Stimulated activated CD8-positive, alpha-beta memory T cell treated with anti-CD3 and anti-CD28 coated beads, Interleukin-12 subunit alpha, Interleukin-12 subunit beta, amount 100 ng/mL, for 4 hours (primary cell): Measurements from ENCODE around the gene PCNX1.
"Not testable (repeated sequence)": the region's sequence is repeated elsewhere in the genome, so short reads cannot be mapped to it uniquely, and the experiment has no call there.

Source experiments
- DNase-seq: peaks from one replicate; pipeline ENCODE4 v3.0.0-alpha.2; 2020; ENCODE audit warnings: low read depth

PCNX1 gene

GRCh38 chr14:70962935-70963334 is 55.7 kb downstream of the PCNX1 start:
- DNase-seq, result no peak

DNA sequence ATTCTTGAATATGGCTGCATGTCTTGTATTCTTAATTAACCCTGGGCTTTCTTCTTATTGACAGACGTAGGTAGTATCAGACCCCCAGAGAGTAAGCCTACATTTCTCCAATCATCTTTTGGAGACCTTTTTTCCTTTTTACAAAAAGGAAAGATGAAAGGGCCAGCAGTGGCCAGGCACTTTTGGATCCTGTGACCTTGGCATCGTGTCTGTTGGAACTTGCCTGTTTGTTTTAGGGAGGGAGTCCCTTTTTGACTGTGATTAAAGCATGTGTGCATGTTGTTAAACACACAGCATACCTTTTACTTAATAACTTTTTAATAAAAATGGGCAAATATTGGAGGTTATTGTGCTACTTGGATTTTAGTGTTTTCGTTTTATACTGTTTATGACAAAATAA is 57.2 kb downstream of the PCNX1 start:
- no peak for DNase-seq

DNA sequence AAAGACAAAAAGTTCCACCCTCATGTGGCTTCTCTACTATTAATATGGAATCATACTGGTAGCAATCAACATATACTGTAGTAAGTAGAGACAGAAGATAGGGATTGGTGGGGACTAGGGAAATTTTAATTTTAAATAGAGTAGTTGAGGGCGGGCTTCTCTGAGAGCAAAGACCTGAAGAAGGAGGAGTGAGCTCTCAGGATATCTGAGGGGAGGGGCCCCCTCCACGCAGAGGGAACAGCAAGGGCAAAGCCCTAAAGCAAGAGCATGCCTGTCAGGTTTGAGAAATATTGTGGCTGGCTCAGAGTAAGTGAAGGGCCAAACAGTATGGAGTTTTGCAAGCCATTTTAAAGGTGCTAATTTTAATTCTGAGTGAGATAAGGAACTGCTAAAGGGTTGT is 64.3 kb downstream of the PCNX1 start:
- no peak for DNase-seq

GRCh38 chr14:70972107-70972976 is 65.1 kb downstream of the PCNX1 start:
- DNase-seq, result peak; percentile 53

- DNase-seq, result no peak
These were observed 69.3 kb downstream of the PCNX1 start for GRCh38 chr14:70976591-70976990.

DNA sequence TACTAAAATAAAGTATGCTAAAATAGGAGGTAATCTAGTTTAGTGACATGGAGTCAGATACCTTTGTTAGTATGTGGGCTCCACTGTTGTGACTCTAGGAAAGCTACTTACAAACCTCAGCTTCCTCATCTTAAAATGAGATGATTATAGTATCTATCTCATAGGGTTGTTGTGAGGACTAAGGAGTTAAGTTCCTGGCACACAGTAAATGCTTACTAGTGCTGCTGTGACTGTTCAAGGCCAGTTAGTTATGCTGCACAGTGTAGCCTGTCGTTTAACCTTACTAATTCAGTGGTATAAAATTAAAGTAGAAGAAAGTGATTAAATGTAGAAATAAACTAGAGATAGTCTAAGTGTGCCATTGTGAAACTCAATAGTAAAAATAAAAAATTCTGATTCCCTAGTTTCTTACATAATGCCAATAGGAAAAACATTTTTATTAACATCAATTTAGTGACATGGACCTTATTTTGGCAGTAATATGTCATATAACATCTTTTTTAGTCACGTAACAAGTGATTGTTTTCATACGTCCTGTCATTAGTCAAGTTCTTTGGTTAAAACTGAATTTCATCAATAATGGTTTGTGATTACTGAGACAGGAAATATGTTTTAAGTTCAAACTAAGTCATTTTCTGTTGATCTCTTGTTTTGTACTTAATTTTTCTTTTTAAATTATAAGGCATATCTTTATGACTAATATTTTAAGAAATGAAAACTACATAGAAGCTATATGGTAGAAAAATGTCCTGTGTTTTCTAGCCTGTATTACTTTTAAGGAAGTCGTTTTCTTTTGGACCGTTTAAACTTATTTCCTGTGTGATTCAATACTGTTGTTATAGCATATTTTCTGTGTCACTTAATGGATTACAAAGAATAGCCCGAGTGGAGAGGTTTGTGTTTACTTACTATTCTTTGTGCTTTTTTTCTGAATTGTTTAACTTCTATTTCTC is 74.0 kb downstream of the PCNX1 start:
- DNase-seq, result no peak

DNA sequence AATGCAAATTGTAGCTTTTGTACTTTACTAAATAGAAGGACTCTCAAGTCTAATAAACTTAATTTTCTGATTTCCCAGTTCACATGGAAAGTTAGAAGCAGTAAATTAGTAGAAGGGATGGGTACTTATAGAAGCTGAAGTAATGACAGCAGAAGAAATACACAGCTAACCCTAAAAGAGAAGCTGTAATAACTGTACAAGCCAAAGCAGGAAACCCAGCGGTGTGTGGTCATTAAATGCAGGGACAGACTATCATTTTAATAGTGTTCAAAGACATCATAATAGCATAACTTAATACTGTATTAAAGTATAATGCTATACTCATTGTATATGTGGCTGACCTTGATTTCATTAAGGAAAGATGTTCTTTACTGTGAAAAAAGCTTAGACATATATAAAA is 74.9 kb downstream of the PCNX1 start:
- no peak for DNase-seq

GRCh38 chr14:70987041-70987440 is 79.8 kb downstream of the PCNX1 start:
- no peak for DNase-seq

GRCh38 chr14:70988452-70988851 is 81.2 kb downstream of the PCNX1 start:
- DNase-seq, result no peak

DNA sequence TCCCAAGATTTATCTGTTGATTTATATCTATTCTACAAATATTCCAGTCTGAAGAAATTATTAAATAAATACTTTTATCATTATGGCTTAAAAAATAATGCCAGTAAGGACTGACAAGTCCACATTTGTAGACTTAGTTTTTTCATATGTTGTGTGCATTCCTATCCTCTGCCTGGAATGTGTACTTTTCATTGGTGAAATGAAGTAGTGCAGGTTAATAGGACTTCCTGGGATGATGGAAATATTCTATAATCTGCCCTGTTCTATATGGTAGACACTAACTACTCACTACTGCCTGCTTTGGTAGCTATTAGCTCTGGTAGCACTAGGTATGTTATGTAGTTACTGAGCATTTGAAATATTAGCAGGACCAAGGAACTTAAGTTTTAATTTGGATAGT is 86.7 kb downstream of the PCNX1 start:
- no peak for DNase-seq

DNA sequence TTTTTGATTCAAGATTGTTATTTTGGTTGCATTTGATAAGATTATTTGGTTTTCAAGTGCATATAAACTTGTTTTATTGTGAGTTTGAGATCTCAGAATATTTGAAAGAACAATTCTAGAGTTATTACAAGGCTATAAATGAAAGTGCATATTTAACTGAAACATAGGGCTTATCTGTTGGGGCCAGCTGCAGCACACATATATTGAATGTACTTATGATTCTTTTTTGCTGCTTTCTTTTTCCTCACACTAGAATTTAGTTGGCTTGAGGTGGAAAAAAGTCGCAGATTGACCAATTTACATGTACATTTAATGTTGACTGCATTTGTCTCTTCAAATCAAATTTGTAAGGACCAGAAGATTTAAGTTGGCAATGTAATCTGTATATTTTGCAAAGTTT is 88.0 kb downstream of the PCNX1 start:
- DNase-seq, result no peak

- no peak for DNase-seq
These were observed 88.4 kb downstream of the PCNX1 start for GRCh38 chr14:70995671-70996070.

GRCh38 chr14:70999117-70999516 is 91.9 kb downstream of the PCNX1 start:
- DNase-seq, result no peak

GRCh38 chr14:71000091-71000490 is 92.8 kb downstream of the PCNX1 start:
- DNase-seq, result no peak

DNA sequence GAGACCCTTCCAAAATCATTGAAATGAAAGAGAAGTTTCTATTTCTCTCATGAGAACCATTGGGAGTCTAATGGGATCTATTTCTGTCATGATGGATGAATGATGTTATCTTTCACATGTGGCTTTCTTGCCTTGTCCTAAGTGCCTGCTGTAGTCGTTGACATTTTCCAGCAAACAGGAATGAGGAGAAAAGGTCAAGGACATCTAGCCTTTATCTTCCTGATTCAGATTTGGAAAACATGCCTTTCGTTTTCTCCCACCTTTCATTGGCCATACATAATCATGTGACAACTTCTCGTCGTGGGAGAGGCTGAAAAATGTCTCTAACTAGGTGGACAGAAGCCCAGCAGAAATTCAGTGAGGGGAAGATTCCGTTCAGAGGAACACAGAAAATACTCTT is 94.5 kb downstream of the PCNX1 start:
- DNase-seq, result no peak

DNA sequence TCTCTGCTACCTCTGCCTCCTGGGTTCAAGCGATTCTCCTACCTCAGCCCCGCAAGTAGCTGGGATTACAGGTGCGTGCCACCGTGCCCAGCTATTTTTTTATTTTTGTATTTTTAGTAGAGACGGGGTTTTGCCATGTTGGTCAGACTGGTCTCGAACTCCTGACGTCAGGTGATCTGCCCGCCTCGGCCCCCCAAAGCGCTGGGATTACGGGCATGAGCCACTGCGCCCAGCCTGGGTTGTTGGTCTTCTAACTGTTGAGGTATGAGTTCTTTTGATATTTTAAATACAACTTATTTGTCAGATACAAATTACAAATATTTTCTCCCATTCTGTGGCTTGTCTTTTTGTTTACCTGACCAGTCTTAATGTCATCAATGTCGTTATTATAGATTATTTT is 95.9 kb downstream of the PCNX1 start:
- no peak for DNase-seq

DNA sequence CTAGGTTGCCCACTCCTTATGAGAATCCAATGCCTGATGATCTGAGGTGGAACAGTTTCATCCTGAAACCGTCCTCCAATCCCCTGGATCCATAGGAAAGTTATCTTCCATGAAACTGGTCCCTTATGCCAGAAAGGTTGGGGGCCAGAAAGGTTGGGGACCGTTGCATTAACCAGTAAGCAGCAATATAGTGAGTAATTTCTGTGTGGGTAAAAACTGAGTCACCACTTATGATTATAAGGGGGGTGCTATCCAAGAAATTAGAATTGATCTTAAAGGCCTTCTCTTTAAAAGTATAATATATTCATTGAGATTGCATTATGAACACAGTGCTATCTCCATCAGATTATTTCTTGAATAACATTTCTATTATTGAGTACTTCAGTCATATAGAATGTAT is 97.2 kb downstream of the PCNX1 start:
- no peak for DNase-seq

DNA sequence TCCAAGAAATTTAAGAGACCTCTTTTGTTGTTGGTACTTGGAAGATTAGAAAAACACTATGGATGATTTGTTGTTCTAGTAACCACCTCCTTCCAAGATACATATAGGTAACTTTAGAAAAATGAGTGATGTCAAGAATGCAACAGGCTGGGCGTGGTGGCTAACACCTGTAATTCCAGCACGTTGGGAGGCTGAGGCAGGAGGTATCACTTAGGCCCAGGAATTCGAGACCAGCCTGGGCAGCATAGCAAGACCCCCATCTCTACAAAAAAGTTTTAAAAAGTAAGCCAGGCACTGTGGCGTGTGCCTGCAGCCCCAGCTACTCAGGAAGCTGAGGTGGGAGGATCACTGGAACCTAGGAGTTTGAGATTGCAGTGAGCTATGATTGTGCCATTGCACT is 97.8 kb downstream of the PCNX1 start:
- DNase-seq, result no peak

DNA sequence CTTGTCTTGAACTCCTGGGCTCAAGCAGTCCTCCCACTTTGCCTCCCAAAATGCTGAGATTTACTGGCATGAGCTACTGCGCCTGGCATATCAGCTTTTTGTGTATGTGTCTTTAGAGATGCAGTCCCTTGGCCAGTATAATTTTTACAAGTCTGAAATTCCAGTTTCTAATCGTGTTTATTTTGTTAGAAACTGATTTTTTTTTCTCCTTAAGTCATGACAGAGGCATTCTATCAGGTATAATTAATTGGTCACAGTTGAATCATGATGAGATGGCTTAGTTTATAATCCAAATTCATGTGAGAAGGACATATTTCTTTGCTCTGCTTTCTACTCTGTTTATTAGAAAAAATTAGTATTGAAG is 98.9 kb downstream of the PCNX1 start:
- no peak for DNase-seq

DNA sequence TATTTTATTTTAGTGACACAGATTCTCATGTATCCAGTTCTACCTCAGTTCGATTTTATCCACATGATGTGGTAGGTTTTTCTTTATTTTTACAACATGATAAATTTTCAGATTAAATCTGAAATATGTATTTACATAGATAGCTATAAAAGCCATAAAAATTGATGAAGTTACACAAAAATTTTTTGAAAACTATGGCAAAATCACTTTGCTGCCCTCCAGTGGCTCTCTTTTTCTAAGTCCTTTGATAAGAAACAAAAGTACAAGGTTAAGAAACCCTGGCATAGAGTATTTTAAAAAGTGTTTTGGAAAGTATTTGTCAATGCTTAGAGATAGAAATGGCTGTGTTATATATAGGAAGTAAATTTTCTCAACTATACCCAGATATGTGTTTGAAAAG is 104.2 kb downstream of the PCNX1 start:
- no peak for DNase-seq

- no peak for DNase-seq
These were observed 105.6 kb downstream of the PCNX1 start for GRCh38 chr14:71012888-71013287.

DNA sequence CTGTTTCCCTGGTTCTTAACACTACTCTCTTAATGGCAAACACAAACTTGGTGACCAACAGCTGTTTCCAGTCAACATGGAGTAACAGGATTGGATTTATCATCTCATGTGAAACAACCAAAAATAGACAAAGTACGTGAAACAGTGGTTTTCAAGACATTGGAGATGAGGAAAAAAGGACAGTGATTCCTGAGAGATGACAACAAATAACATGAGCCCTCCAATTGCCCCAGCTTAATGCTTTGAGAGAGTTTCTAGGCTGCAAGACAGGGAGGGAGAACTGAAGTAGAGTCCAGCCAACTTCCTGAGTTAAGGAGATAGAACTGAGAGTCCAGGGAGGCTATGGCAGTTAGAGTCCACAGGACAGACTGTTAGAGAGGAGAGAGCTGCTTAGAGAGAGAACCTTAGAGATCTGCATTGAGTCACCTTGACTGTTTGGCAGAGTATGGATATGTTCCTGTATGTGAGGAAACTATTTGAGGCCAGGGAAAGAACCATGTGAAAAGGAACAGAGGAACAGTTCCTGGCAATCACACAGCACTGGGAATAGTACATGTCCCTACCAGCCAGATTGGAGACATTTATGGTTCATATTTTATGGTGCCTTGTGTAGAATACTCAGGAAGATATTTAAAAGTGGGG is 106.4 kb downstream of the PCNX1 start:
- DNase-seq, result no peak

DNA sequence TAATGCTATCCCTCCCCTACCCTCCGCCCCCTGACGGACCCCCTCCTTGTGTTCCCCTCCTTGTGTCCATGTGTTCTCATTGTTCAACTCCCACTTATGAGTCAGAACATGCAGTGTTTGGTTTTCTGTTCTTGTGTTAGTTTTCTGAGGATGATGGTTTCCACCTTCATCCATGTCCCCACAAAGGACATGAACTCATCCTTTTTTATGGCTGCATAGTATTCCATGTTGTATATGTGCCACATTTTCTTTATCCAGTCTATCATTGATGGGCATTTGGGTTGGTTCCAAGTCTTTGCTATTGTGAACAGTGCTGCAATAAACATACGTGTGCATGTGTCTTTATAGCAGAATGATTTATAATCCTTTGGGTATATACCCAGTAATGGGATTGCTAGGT is 112.7 kb downstream of the PCNX1 start:
- not testable (repeated sequence) for DNase-seq
